Measurements from ENCODE around the gene COL12A1.
"Not testable (repeated sequence)": the region's sequence is repeated elsewhere in the genome, so short reads cannot be mapped to it uniquely, and the experiment has no call there.

The COL12A1 gene

GRCh38 chr6:75201021-75201420, 4.8 kb downstream of the COL12A1 start:
- no peak overlapping the region for H3K4me3 ChIP-seq (ENCODE audit: low read depth, low read length)
- no peak for DNase-seq (ENCODE audit: low read depth)
- TF ChIP-seq CTCF (IDR thresholded peaks at IDR 0.05; ENCODE audit: low read depth, low read length, missing control alignments), result no peak

- no peak overlapping the region for H3K4me3 ChIP-seq (ENCODE audit: low read depth, low read length)
- no peak for TF ChIP-seq CTCF (IDR thresholded peaks at IDR 0.05; ENCODE audit: low read depth, low read length, missing control alignments)
- DNase-seq (ENCODE audit: low read depth), result no peak
Measured at GRCh38 chr6:75199889-75200288, 6.0 kb downstream of the COL12A1 start.

GRCh38 chr6:75196081-75196687, 9.7 kb downstream of the COL12A1 start:
- no peak for DNase-seq (ENCODE audit: low read depth)
- TF ChIP-seq CTCF (IDR thresholded peaks at IDR 0.05; ENCODE audit: low read depth, low read length, missing control alignments), result no peak
- no peak overlapping the region for H3K4me3 ChIP-seq (ENCODE audit: low read depth, low read length)

GRCh38 chr6:75188221-75188925, 17.5 kb downstream of the COL12A1 start:
- DNase-seq (ENCODE audit: low read depth), result no peak
- no peak overlapping the region for H3K4me3 ChIP-seq (ENCODE audit: low read depth, low read length)
- no peak for TF ChIP-seq CTCF (IDR thresholded peaks at IDR 0.05; ENCODE audit: low read depth, low read length, missing control alignments)

- not testable (repeated sequence) for DNase-seq (ENCODE audit: low read depth); H3K4me3 ChIP-seq (ENCODE audit: low read depth, low read length)
Measured at GRCh38 chr6:75186581-75186980, 19.3 kb downstream of the COL12A1 start.

- TF ChIP-seq CTCF (IDR thresholded peaks at IDR 0.05; ENCODE audit: low read depth, low read length, missing control alignments), result no peak
- H3K4me3 ChIP-seq (ENCODE audit: low read depth, low read length), result no peak overlapping the region
- DNase-seq (ENCODE audit: low read depth), result no peak
Measured at GRCh38 chr6:75183099-75183541, 22.7 kb downstream of the COL12A1 start.

- no peak overlapping the region for H3K4me3 ChIP-seq (ENCODE audit: low read depth, low read length)
- TF ChIP-seq CTCF (IDR thresholded peaks at IDR 0.05; ENCODE audit: low read depth, low read length, missing control alignments), result no peak
- DNase-seq (ENCODE audit: low read depth), result no peak
Measured at GRCh38 chr6:75180864-75181263, 25.0 kb downstream of the COL12A1 start.

Data from GM12864 (cell line).